HepG2 (cell line): ENCODE measurements around the gene ACE. TPM values are rescaled to one million over a fixed set of nuclear protein-coding genes. Genes with fewer than 3 reads are reported as not detected.
A peak's percentile ranks its signal among the peaks of the same experiment; 100 is the strongest.

Experiments
- BHLHE40 ChIP-seq: IDR thresholded peaks from 2 replicates; pipeline ENCODE4 v1.6.1; 2011; ENCODE audit warnings: low read length, improper control_type of control experiment
- CHCHD3 ChIP-seq: sonication (generic); formaldehyde crosslinking; IDR thresholded peaks from 2 replicates; pipeline ENCODE4 v1.8.0; 2022; ENCODE audit warnings: mild to moderate bottlenecking, missing genetic modification reagents, moderate library complexity
- FOXC1 ChIP-seq: sonication (generic); formaldehyde crosslinking; IDR thresholded peaks from 2 replicates; pipeline ENCODE4 v1.8.0; 2022; ENCODE audit warnings: mild to moderate bottlenecking, missing genetic modification reagents, borderline replicate concordance
- HOXA7 ChIP-seq: sonication (generic); formaldehyde crosslinking; IDR thresholded peaks from 2 replicates; pipeline ENCODE4 v1.8.1; 2022; ENCODE audit warnings: mild to moderate bottlenecking, missing genetic modification reagents, moderate library complexity
- MAZ ChIP-seq, 2 experiments: sonication (generic) in 1 of 2; formaldehyde crosslinking in 1 of 2; IDR thresholded peaks; 2 replicates each; pipeline versions ENCODE4 v1.5.0 to v1.6.1; 2012 to 2020; ENCODE audit warnings: low read depth in 2 of 2, mild to moderate bottlenecking in 2 of 2, borderline replicate concordance in 1 of 2, improper control_type of control experiment in 1 of 2, low read length in 1 of 2, missing genetic modification reagents in 1 of 2, moderate library complexity in 1 of 2
- NONO ChIP-seq, 2 experiments: fragments of 450-650 bp in 1 of 2; sonication (generic) in 1 of 2; formaldehyde crosslinking in 1 of 2; IDR thresholded peaks in 1 of 2; conservative IDR thresholded peaks in 1 of 2; 2 replicates each; pipeline versions ENCODE4 v1.6.1 to v1.8.0; 2017 to 2022; ENCODE audit warnings: mild to moderate bottlenecking in 1 of 2, missing genetic modification reagents in 1 of 2, moderate library complexity in 1 of 2
- ONECUT2 ChIP-seq: sonication (generic); formaldehyde crosslinking; IDR thresholded peaks from 2 replicates; pipeline ENCODE4 v1.4.0; 2020; ENCODE audit warnings: missing genetic modification reagents
- PCBP1 ChIP-seq: fragments of 200-400 bp; formaldehyde crosslinking; IDR thresholded peaks from 2 replicates; pipeline ENCODE4 v1.6.1; 2017; ENCODE audit warnings: mild to moderate bottlenecking, low read depth, low read length, borderline replicate concordance
- RAD21 ChIP-seq: fragments of 450-650 bp; formaldehyde crosslinking; IDR thresholded peaks from 2 replicates; pipeline ENCODE4 v1.5.0; 2020; ENCODE audit warnings: mild to moderate bottlenecking
- SALL1 ChIP-seq: sonication (generic); formaldehyde crosslinking; IDR thresholded peaks from 2 replicates; pipeline ENCODE4 v1.8.0; 2022; ENCODE audit warnings: mild to moderate bottlenecking, missing genetic modification reagents
- XRCC5 ChIP-seq: fragments of 200-400 bp; formaldehyde crosslinking; optimal IDR thresholded peaks from 2 replicates; pipeline ENCODE3; 2017; ENCODE audit warnings: mild to moderate bottlenecking, low read length
- ZBTB38 ChIP-seq: sonication (generic); formaldehyde crosslinking; IDR thresholded peaks from 2 replicates; pipeline ENCODE4 v1.5.1; 2020; ENCODE audit warnings: mild to moderate bottlenecking, missing genetic modification reagents
- ZMYM2 ChIP-seq: sonication (generic); formaldehyde crosslinking; IDR thresholded peaks from 2 replicates; pipeline ENCODE4 v1.8.0; 2022; ENCODE audit warnings: mild to moderate bottlenecking, missing genetic modification reagents
- ZNF234 ChIP-seq: sonication (generic); formaldehyde crosslinking; conservative IDR thresholded peaks from 2 replicates; pipeline ENCODE4 v1.5.1; 2020; ENCODE audit warnings: mild to moderate bottlenecking, missing genetic modification reagents
- ZNF33B ChIP-seq: sonication (generic); formaldehyde crosslinking; IDR thresholded peaks from 2 replicates; pipeline ENCODE4 v1.5.1; 2020; ENCODE audit warnings: mild to moderate bottlenecking, missing genetic modification reagents
- ZNF572 ChIP-seq: sonication (generic); formaldehyde crosslinking; IDR thresholded peaks from 2 replicates; pipeline ENCODE4 v1.5.1; 2020; ENCODE audit warnings: mild to moderate bottlenecking, missing genetic modification reagents
- ZNF619 ChIP-seq: sonication (generic); formaldehyde crosslinking; IDR thresholded peaks from 2 replicates; pipeline ENCODE4 v1.4.0; 2020; ENCODE audit warnings: mild to moderate bottlenecking, missing genetic modification reagents
- polyA plus RNA-seq, 8 experiments: library from polyadenylated mRNA; depleted of rRNA in 3 of 8; stranded (reverse) in 7 of 8; unstranded in 1 of 8; fragments of >200 nt; fragmentation: Illumina TruSeq in 4 of 8; extraction: Trizol in 4 of 8; gene quantifications; 2 replicates each; pipeline versions ENCODE4 v1.2.1 to v1.2.3, GENCODE V29; 2011 to 2016; ENCODE audit warnings: low read depth in 4 of 8, missing spikeins in 1 of 8, mixed read lengths in 1 of 8; ENCODE audit not compliant: insufficient read depth in 1 of 8
- total RNA-seq, 5 experiments: library from RNA; depleted of rRNA; stranded (reverse); fragments of >200 nt; fragmentation: Illumina TruSeq; extraction: Trizol; gene quantifications; 2 replicates each; pipeline ENCODE4 v1.2.3, GENCODE V29; 2016; ENCODE audit warnings: low read depth in 1 of 5
- TF ChIP-seq, protein P1 (sequence below): IDR thresholded peaks from 2 replicates; pipeline ENCODE4 v1.4.0; 2020; ENCODE audit warnings: mild to moderate bottlenecking, missing genetic modification reagents
- TF ChIP-seq, protein P2 (sequence below): sonication (generic); formaldehyde crosslinking; IDR thresholded peaks from 2 replicates; pipeline ENCODE4 v1.9.0; 2021; ENCODE audit warnings: missing genetic modification reagents, borderline replicate concordance
- TF ChIP-seq, protein P3 (sequence below): sonication (generic); formaldehyde crosslinking; IDR thresholded peaks from 2 replicates; pipeline ENCODE4 v1.4.0; 2020; ENCODE audit warnings: missing genetic modification reagents

Gene ACE
- total and polyA plus RNA-seq, 2 of the 13 experiments (the other 11 are each of a cell fraction or from before 2014, with no cell fraction given) = 0.08 to 0.13 TPM

DNA sequence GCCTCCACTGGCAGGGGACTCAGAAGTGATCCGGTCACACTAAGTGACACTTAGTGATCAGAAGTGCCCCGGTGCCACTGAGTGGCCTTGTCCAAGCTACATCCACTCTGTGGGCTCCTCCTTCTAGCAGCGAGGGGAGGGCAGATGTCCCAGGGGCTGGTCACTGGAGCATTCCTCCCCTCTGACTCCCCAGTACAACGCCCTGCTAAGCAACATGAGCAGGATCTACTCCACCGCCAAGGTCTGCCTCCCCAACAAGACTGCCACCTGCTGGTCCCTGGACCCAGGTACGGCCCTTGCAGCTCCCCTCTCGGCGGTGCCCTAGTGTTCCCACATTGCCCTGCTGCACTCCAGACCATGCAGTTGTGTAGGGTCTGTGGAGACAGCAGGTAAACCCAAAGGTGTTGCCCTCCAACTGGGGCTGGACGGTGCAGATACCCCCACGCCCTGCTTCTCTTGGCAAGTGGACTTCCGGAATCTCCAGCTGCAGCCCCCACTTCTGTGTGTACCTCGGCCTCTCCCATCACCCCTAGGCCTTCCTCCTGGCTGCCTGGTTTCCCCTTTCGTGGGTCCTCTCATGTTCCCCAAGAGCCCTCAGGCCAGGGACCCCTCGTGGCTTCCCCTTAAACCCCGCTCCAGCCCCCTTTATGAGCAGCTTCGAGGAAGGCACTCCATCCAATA is 2.1 kb downstream of the ACE start (continued):
- TF ChIP-seq, protein P1, sequence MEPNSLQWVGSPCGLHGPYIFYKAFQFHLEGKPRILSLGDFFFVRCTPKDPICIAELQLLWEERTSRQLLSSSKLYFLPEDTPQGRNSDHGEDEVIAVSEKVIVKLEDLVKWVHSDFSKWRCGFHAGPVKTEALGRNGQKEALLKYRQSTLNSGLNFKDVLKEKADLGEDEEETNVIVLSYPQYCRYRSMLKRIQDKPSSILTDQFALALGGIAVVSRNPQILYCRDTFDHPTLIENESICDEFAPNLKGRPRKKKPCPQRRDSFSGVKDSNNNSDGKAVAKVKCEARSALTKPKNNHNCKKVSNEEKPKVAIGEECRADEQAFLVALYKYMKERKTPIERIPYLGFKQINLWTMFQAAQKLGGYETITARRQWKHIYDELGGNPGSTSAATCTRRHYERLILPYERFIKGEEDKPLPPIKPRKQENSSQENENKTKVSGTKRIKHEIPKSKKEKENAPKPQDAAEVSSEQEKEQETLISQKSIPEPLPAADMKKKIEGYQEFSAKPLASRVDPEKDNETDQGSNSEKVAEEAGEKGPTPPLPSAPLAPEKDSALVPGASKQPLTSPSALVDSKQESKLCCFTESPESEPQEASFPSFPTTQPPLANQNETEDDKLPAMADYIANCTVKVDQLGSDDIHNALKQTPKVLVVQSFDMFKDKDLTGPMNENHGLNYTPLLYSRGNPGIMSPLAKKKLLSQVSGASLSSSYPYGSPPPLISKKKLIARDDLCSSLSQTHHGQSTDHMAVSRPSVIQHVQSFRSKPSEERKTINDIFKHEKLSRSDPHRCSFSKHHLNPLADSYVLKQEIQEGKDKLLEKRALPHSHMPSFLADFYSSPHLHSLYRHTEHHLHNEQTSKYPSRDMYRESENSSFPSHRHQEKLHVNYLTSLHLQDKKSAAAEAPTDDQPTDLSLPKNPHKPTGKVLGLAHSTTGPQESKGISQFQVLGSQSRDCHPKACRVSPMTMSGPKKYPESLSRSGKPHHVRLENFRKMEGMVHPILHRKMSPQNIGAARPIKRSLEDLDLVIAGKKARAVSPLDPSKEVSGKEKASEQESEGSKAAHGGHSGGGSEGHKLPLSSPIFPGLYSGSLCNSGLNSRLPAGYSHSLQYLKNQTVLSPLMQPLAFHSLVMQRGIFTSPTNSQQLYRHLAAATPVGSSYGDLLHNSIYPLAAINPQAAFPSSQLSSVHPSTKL (CRISPR knock-in tag) = 0 out of 2 replicates have a peak, but pooled peaks have one; percentile 14
- TF ChIP-seq ZNF572 = peak; percentile 41; the same call in 1 of the 2 replicates
- no peak for TF ChIP-seq HOXA7
- TF ChIP-seq XRCC5 = peak; percentile 87
- peak; percentile 49 for TF ChIP-seq BHLHE40
- TF ChIP-seq, protein P2, sequence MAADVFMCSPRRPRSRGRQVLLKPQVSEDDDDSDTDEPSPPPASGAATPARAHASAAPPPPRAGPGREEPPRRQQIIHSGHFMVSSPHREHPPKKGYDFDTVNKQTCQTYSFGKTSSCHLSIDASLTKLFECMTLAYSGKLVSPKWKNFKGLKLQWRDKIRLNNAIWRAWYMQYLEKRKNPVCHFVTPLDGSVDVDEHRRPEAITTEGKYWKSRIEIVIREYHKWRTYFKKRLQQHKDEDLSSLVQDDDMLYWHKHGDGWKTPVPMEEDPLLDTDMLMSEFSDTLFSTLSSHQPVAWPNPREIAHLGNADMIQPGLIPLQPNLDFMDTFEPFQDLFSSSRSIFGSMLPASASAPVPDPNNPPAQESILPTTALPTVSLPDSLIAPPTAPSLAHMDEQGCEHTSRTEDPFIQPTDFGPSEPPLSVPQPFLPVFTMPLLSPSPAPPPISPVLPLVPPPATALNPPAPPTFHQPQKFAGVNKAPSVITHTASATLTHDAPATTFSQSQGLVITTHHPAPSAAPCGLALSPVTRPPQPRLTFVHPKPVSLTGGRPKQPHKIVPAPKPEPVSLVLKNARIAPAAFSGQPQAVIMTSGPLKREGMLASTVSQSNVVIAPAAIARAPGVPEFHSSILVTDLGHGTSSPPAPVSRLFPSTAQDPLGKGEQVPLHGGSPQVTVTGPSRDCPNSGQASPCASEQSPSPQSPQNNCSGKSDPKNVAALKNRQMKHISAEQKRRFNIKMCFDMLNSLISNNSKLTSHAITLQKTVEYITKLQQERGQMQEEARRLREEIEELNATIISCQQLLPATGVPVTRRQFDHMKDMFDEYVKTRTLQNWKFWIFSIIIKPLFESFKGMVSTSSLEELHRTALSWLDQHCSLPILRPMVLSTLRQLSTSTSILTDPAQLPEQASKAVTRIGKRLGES (CRISPR knock-in tag) = no peak
- TF ChIP-seq MAZ (IDR thresholded peaks at IDR 0.05; ENCODE audit: borderline replicate concordance, low read depth, low read length) = 0 out of 2 replicates have a peak, but pooled peaks have one; percentile 35
- TF ChIP-seq MAZ (CRISPR knock-in tag; IDR thresholded peaks at IDR 0.05; ENCODE audit: low read depth) = peak; percentile 51; the same call in 1 of the 2 replicates
- TF ChIP-seq CHCHD3 (CRISPR knock-in tag) = 0 out of 2 replicates have a peak, but pooled peaks have one; percentile 12
- no peak for TF ChIP-seq NONO (IDR thresholded peaks at IDR 0.05)
- peak; percentile 69; the same call in 1 of the 2 replicates for TF ChIP-seq NONO (CRISPR knock-in tag; conservative IDR thresholded peaks at IDR 0.05)
- 0 out of 2 replicates have a peak, but pooled peaks have one; percentile 52 for TF ChIP-seq PCBP1
- TF ChIP-seq, protein P3, sequence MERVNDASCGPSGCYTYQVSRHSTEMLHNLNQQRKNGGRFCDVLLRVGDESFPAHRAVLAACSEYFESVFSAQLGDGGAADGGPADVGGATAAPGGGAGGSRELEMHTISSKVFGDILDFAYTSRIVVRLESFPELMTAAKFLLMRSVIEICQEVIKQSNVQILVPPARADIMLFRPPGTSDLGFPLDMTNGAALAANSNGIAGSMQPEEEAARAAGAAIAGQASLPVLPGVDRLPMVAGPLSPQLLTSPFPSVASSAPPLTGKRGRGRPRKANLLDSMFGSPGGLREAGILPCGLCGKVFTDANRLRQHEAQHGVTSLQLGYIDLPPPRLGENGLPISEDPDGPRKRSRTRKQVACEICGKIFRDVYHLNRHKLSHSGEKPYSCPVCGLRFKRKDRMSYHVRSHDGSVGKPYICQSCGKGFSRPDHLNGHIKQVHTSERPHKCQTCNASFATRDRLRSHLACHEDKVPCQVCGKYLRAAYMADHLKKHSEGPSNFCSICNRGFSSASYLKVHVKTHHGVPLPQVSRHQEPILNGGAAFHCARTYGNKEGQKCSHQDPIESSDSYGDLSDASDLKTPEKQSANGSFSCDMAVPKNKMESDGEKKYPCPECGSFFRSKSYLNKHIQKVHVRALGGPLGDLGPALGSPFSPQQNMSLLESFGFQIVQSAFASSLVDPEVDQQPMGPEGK (CRISPR knock-in tag) = peak; percentile 49
- peak; percentile 88 for TF ChIP-seq RAD21 (CRISPR knock-in tag)
- peak; percentile 55; the same call in 1 of the 2 replicates for TF ChIP-seq SALL1
- peak; percentile 62; the same call in 1 of the 2 replicates for TF ChIP-seq ZNF619 (CRISPR knock-in tag)
- TF ChIP-seq ONECUT2 (CRISPR knock-in tag) = no peak
- TF ChIP-seq ZBTB38 = peak; percentile 48; the same call in 1 of the 2 replicates
- no peak for TF ChIP-seq ZMYM2 (CRISPR knock-in tag)
- TF ChIP-seq ZNF33B (CRISPR knock-in tag) = 0 out of 2 replicates have a peak, but pooled peaks have one; percentile 33
- TF ChIP-seq FOXC1 (CRISPR knock-in tag) = no peak; the same call in 1 of the 2 replicates
- TF ChIP-seq ZNF234 (CRISPR knock-in tag) = no peak
